GM21515 (cell line): Measurements from ENCODE around the gene USP2.
"Not testable (repeated sequence)": the region's sequence is repeated elsewhere in the genome, so short reads cannot be mapped to it uniquely, and the experiment has no call there.

Source experiments
- ATAC-seq: cut with Tn5 transposase; IDR thresholded peaks from one replicate; pipeline ENCODE4 v1.9.1; 2021; ENCODE audit not compliant: unreplicated experiment

Gene USP2

DNA sequence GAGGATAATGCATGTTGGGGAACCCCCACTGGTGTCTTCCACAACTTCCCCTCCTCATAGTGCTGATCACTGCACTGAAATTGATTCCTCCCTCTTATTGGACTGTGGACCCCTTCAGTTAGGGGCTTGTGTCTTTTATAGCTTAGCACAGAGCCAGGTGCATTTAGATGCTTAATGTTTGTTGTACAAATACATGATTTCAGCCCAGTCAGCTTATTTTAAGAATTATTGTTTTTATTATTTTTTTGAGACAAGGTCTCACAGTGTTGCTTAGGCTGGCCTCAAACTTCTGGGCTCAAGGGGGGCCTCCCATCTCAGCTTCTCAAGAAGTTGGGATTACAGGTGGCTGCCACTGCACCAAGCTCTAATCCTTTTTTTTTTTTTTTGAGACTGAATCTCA, 33.2 kb upstream of the USP2 start:
- ATAC-seq, result no peak

DNA sequence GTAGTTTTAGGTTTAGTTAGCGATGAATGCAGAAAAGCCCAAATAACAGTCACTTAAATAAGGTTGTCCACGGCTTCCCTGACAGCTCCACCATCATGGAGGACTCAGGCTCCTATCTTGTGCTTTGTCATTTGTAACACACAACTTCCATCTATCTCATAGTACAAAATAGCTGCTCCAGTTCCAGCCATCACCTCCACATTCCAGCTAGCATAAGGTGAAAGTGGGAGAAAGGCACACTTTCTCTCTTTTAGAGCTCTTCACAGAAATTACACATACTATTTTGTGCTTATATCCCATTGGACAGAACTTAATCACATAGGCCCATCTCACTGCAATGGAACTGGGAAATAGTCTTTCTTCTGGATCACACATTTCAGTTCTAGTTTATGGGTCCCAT, 32.8 kb upstream of the USP2 start:
- ATAC-seq, result no peak

DNA sequence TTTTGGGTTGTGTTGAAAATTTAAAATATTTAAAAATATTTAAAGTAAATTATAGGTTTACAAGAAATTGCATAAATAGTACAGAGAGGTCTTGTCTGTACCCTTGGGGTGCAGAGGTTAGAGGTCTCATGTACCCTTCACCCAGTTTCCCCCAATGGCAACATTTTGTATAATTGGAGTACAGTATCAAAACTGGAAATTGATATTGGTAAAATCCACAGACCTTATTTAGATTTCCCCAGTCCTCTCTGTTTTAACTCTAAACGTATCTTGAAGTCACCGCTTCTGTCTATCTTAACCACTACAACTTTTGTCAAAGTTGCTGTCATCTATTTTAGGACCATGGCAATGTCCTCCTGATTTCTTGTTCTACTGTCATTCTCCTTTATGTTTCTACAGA, 30.6 kb upstream of the USP2 start:
- no peak for ATAC-seq

DNA sequence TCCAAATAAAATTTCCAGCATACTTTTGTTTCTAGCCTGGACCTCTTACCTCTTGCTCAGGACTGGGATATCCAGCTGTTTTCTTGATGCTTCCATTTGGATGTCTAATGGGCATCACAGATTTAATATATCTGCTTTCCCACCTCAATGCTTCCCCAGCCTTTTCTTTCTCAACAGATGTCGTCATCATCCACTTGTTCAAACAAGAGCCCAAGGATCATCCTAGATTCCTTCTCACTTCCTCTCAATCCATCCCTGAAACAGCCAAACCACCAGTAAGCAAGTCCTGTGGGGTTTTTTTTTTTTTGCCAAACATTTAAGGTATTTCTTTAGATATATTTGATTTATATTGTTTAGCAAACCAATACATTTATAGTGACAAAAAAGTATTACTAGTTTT, 29.0 kb upstream of the USP2 start:
- ATAC-seq, result no peak

DNA sequence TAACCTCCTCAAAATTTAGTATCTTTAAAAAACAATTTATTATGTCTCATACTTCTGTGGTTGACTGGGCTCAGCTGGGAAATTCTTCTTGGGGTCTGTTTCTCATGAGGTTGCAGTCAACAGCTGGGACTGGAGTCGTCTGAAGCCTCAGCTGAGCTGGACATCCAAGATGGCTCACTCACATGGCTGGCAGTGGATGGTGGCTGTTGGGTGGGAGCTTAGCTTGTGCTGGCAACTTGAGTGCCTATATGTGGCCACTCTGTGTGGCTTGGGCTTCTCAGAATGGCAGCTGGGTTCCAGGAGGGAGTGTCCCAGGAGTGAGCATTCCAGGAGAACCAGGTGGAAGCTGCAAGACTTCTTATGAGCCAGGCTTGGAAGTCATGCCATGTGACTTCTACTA, 28.2 kb upstream of the USP2 start:
- ATAC-seq, result no peak

DNA sequence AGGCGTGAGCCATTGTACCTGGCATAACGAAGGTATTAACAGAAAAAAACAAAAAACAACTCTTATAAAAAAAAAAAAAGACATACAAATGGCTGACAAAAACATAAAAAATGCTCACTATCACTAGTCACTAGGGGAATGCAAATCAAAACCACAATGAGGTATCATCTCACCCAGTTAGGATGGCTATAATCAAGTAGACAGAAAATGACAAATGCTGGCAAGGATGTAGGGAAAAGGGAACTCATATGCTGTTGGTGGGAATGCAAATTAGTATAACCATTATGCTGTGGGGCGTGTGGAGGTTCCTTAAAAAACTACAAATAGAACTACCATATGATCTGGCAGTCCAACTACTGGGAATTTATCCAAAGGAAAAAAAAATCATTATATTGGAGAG, 24.5 kb upstream of the USP2 start:
- ATAC-seq, result no peak

DNA sequence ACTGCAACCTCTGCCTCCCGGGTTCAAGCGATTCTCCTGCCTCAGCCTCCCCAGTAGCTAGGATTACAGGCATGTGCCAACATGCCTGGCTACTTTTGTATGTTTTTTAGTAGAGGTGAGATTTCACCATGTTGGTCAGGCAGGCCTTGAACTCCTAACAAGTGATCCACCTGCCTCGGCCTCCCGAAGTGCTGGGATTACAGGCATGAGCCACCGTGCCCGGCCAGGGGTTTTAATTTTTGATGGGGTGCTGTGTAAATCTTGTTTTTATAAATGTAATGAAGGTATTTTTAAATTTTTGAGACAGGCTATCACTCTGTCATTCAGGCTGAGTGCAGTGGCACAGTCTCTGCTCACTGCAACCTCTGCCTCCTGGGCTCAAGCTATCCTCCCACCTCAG, 24.0 kb upstream of the USP2 start:
- ATAC-seq, result not testable (repeated sequence)

DNA sequence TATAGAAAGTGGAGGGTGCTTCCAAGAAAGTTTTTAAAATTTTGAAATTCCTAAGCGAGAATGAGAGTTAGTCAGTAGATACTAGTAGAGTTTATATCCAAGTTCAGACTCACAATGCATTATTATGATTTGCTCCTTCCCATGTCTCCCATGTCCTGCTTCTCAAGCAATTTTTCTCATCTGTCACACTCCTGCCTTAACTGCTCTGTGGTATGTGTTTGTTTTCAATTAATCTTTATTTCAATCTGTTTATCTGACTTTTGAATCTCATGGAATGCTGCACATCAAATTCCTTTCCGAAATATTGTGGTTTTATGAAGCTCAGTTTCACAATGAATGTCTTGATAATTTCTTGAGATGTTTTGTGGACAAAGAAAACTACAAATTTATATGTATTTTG, 23.4 kb upstream of the USP2 start:
- no peak for ATAC-seq

DNA sequence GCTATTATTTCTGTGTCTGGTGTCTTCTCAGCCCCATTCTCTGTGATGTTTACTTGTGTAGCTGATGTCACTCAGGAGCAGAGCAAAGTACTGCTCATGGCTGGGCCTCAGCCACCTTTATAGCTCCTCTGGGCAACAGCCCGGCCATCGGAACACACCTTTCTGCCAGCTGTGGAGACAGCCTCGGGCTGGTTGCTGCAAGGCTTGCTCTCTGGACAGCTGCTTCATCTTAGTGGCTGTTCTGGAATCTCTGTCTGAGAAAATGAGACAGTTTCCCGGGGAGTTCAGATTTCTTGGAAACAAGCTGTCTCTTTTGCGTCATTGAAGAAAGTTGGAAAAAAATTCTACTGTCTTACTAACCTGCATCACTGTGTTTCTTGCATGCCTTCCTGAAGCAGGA, 21.5 kb upstream of the USP2 start:
- no peak for ATAC-seq

DNA sequence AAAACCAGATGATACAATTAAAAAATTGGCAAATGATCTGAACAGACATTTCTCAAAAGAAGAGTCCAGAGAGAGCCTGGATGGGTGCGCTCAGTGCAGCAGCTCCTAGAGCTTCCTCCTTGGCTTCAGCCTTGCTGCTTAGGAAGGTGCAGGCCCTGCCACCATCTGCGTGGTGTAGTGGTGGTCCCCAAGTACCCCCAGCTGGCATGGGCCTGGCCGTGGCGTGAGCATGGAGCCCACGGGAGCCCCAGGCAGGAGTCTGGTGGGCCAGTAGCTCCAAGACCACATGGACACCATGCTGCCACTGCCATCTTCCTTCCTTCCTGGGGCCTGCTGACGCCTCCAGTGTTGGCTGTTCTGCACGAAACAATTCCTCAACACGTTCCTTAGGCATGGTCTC, 21.0 kb upstream of the USP2 start:
- no peak for ATAC-seq

DNA sequence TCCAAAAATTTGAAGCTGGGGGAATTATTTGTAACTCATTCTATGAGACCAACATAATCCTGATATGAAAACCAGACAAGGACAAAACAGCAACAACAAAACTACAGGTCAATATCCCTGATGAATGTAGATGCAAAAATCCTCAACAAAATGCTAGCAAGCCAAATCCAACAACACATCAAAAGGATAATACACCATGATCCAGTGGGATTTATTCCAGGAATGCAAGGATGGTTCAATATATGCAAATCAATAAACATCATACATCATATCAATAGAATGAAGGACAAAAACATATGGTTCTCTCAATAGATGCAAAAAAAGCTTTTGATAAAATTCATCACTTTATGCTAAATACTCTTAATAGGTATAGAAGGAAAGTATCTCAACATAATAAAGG, 19.4 kb upstream of the USP2 start:
- no peak for ATAC-seq

DNA sequence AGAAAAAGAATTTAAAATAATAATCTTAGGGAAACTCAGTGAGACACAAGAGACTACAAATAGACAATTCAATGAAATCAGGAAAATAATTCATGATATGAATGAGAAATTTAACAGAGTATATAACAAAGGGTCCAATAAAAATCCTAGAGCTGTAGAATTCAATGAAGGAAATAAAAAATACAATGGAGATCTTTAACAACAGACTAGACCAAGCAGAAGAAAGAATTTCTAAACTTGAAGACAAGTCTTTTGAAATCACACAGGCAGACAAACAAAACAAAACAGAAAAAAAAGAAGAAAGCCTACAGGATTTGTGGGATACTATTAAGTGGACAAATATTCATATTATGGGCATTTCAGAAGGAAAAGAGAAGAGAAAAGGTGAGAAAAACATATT, 16.2 kb upstream of the USP2 start:
- ATAC-seq, result no peak

DNA sequence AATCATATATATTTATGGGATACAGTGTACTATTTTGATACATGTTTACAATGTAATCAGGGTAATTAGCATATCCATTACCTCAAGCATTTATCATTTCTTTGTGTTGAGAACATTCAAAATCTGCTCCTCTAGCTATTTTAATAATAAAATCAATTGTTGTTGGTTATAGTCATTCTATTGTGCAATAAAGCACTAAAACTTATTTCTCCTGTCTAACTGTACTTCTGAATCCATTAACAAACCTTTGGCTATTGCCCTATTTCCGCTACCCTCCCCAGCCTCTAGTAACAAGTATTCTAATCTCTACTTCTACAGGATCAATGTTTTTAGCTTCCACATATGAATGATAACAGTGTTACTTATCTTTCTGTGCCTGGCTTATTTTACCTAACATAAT, 15.3 kb upstream of the USP2 start:
- no peak for ATAC-seq

DNA sequence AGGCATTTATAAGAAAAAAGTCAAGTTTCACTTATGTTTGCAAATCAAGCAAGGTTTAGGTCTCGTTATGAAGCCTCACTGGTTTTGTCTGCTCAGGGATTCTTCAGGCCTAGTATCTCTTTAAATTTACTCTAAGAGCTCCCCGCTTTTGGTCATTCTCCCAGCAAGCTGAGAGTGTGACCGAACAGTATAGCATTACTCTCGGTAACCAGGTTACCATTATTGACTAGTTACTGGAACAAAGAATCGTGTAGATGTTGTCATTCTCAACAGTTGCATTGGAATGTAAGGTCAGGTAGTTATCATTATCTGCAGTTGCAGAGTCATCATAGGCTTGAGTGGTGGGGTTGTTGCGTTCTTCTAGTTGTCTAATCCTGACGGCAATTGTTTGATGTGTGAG, 9.8 kb upstream of the USP2 start:
- ATAC-seq, result no peak

DNA sequence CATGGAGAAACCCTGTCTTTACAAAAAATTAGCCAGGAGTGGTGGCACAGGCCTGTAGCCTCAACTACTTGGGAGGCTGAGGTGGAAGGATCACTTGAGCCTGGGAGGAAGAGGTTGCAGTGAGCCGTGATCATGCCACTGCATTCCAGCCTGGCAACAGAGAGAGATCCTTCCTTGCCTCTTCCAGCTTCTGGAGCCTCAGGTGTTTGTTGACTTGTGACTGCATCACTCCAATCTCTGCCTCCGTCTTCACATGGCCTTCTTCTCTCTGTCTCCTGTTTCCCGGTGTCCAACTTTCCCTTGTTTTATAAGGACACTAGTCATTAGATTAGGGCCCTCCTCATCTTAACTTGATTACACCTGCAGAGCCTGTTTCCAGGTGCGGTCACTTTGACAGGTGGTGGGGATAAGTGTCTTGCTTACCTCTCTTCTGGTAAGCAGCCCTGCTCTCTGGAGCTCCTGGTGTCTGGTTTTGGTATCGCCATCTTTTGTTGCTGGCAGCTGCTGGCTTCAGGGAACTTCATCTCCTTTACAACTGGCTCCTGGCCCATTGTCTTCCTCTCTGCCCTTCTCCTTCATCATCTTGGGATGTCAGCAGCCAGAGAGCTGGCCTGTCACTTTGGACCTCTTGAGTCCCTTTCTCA, 8.2 kb upstream of the USP2 start:
- no peak for ATAC-seq

DNA sequence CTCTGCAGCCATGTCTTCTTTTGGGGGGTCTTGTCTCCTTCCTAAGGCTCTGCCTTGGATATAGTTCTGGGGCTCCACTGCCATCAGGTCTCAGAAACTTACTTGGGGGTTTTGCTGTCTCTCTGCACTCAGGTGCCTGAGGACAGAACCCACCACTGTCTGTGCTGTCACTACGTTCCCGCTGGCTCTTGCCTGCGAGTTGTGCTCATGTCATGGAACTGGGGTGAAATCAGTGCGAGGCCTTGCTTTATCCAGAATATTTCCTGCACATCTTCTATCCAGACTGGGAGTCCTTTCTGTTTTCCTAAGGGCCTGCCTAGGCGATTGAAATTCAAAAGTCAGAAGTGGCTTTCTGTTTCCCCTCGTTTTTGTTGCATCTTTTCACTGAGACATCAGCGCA, 6.6 kb upstream of the USP2 start:
- ATAC-seq, result no peak

DNA sequence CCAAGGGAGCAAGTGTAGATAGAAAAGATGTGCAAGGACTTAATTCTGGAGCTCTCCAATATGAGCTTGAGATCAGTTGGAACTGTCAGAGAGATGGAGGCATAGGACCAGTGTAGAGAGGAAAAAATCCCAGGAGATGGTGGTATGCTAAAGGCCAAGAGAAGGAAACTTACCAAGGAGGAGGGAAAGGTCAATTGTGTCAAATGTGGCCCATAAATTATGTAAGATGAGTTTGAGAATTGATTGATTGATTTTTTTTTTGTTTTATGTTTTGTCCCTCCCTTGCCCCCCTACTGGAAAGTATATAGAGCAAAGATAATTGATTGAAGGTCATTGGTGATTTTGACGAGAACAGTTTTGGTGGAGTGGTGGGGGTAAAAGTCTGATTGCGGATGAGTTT, 2.8 kb upstream of the USP2 start:
- ATAC-seq, result no peak

DNA sequence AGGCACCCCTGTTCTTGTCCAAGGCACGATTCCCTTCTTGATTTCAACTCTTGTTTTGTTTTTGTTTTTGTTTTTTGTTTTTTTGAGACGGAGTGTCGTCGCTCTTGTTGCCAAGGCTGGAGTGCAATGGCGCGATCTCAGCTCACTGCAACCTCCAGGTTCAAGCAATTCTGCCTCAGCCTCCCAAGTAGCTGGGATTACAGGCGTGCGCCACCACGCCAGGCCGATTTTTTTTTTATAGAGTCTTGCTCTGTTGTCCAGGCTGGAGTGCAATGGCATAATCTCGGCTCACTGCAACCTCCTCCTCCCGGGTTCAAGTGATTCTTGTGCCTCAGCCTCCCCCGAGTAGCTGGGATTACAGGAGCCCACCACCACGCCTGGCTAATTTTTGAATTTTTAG, 1.0 kb upstream of the USP2 start:
- ATAC-seq, result not testable (repeated sequence)

DNA sequence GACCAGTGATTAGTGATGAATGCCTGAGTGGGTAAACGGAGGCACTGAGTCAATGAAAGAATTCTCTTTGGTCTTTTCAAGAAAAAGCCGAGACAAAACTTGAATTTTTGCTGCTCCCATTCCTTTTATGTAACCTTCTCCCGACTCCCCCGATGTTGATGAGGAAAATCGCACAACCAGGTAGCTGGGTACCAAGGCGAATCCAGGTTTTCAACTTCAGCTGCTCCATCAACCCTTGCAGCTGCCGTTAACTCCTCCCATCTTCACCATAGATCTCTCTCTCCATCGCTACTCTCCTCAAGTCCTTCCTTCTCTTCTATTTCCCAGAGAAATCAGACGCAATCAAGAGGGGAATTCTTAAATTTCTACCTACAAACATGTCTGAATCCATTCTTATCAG, 611 bp upstream of the USP2 start:
- ATAC-seq, result no peak

DNA sequence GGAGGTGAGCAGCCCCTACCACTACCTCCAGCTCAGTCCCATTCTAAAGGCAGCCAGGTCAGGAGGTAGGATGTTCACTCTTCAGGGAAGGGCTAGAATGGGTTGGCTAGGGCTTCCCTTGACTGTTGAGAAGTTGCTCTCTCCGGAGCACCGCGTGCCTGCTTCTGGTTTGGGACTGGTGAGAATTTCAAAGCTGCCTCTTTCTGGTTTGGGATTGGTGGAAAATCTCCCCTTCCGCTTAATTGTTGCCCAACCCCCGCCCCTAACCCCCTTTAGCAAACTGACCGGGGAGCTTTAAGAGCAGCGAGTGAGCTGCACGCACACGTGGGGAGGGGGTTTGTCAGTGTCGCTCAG, 686 bp downstream of the USP2 start:
- ATAC-seq, result no peak

DNA sequence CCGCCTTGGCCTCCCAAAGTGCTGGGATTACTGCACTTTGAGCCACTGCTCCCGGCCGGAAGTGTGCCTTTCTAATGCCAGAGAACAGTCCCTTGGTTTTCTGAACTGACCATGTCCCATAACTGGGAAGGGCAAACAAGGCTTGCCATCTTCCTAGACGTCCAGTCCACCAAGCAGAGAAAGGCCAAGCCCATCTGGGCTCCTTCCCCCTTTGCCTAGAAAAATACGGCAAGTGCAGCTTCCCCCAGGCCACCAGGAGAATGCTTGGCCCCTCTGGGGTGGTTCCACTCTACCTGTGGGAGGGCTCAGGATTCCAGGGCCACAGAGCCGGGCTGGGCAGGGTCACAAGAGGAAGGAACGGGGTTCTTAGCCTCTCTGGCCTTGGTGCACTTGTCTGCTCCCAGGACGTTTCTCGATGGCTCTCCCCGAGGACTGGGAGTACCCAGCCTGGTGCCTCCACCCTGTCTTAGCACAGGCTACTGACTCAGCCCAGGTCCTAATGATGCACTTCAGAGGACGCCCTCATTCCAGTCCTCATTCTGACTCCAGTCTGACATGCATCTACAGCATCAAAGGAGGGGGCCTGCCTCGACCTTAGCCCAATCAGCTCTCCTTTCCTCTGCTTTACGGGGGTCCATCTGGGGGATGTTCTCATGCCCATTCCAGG, 1.2 kb downstream of the USP2 start:
- no peak for ATAC-seq

DNA sequence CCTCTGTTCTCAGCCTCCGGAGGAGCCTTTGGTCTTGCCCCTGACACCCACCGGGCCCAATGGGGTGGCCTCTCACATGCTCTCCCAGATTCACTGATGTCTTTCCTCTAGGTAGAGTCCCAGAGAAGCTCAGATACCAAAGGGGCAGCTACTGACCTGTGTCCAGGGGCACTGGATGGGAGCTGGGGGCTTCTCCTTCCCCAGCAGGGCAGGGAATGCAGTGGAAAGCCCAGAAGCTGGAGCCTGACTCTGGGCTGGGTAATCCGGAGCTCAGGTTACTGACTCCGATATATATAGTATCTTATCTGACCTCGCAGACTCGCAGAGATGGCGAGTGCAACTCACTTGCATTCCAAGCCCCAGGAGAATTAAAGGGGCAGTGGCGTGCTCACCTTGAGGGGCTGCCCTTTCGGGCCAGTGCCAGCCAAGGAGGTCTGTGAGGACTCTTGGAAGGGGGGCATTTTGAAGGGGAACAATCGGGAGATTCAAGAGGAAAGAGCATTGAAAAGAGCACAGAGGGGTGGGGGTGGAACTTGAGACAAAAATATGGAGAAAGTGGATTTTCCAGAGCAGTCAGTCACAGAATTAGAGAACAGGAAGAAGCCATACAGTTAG, 2.5 kb downstream of the USP2 start:
- no peak for ATAC-seq
